AG09319 (cell line): Measurements from ENCODE around the gene PCDH15.
"Not testable (repeated sequence)": the region's sequence is repeated elsewhere in the genome, so short reads cannot be mapped to it uniquely, and the experiment has no call there.

Experiments
- DNase-seq: peaks from one replicate; pipeline ENCODE4 v3.0.0-alpha.2; 2010; ENCODE audit warnings: low read depth; ENCODE audit errors: extremely low read depth
- TF ChIP-seq, protein P1 (sequence below): IDR thresholded peaks from 2 replicates; pipeline ENCODE4 v1.5.1; 2011; ENCODE audit warnings: low read depth, mild to moderate bottlenecking, inconsistent platforms, low read length, moderate library complexity

The PCDH15 gene

DNA sequence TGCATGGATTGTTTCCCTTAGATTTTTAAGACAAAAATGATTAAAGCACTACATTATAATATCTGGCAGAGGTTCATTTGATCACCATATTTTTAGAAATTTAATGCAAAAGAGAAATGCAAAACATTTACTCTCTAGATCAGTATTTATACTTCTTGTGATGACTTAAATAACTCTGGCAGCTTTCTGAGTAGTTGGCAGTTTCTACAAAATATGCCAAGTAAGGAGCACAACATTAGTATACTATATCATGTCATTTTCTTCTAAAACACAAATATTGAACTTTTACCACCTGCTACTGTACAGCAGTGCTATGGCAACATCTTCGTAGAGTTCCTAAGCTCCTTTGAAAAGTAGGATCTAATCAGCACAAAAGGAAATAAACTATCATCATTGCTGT lies 275.2 kb downstream of the PCDH15 start:
- DNase-seq, result no peak
- TF ChIP-seq, protein P1, sequence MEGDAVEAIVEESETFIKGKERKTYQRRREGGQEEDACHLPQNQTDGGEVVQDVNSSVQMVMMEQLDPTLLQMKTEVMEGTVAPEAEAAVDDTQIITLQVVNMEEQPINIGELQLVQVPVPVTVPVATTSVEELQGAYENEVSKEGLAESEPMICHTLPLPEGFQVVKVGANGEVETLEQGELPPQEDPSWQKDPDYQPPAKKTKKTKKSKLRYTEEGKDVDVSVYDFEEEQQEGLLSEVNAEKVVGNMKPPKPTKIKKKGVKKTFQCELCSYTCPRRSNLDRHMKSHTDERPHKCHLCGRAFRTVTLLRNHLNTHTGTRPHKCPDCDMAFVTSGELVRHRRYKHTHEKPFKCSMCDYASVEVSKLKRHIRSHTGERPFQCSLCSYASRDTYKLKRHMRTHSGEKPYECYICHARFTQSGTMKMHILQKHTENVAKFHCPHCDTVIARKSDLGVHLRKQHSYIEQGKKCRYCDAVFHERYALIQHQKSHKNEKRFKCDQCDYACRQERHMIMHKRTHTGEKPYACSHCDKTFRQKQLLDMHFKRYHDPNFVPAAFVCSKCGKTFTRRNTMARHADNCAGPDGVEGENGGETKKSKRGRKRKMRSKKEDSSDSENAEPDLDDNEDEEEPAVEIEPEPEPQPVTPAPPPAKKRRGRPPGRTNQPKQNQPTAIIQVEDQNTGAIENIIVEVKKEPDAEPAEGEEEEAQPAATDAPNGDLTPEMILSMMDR, result no peak

DNA sequence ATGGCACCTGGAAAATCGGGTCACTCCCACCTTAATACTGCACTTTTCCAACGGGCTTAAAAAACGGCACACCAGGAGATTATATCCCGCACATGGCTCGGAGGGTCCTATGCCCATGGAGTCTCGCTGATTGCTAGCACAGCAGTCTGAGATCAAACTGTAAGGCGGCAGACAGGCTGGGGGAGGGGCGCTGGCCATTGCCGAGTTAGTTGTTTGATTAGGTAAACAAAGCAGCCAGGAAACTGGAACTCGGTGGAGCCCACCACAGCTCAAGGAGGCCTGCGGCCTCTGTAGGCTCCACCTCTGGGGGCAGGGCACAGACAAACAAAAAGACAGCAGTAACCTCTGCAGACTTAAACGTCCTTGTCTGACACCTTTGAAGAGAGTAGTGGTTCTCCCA lies 285.8 kb downstream of the PCDH15 start:
- not testable (repeated sequence) for DNase-seq

DNA sequence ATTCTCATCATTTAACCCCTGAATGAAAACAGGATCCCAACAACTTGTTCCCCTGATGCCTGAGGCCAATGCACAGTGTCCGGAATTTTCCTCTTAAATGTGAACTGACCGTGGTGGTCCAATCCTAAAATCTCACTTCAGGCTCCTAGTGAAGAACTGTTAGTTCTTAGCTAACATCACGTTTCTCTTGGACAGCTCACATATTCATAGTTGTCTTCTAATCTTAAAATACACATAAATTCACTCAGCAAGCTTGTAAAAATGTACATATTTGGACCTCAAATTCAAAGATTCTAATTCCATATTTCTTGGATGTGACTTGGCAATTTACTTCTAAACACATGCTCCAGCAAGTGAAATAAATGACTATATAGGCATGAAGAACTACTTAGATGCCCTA lies 297.2 kb downstream of the PCDH15 start:
- TF ChIP-seq, protein P1, result no peak
- no peak for DNase-seq

DNA sequence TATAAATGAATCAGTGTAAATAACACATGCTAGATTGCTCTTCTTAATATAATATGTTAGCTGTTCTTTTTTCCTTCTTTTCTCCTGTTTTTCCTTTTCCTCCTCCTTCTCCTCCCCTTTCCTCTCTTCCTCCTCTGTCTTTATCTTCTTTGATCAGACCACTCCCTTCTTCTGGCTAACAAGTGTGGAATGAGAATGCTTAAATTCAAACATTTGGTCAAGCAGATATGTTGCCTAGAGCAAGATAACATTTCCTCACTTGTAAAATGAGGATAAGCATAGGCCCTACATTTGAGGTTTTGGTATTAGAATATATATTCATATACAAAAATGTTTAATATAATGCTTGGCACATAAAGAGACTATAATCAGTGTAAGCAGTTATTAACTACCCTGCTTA lies 299.1 kb downstream of the PCDH15 start:
- TF ChIP-seq, protein P1, result no peak
- no peak for DNase-seq

DNA sequence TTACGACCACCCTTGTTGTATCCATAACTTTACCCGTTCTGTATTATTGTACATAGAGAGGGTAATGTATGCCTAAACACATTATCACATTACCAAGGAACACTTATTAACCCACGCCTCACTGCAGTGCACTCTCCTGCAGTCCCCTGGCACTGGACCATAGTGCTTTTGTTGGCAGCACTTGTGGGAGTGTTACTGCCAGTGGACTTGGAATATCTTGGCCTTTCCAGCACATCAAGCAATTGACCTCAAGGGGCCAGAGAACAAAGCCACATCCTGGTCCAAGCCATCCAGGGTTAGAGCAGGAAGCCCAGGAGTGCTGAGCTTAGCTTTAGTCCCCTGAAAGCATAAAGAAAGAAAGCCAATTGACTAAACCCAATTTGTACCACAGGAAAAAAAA lies 304.2 kb downstream of the PCDH15 start:
- DNase-seq, result no peak
- TF ChIP-seq, protein P1, result no peak

DNA sequence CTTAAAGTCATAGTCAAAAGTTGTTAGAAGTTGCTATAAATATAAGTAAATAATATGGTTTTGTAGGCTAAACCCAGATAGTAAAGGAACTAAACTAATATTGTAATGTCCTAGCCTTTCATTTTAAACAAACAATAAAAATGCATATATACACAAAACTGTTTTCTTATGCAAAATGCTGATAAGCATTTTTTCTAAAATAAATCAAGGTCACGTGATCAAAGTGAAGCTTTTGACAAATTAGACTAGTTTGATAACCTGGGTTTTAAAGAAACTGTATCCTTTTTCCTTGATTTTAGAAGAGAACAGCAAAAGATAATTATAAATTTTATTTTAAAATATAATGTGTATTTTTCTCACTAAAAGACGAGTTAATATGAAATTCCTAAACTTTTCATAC lies 313.3 kb downstream of the PCDH15 start:
- TF ChIP-seq, protein P1, result no peak
- no peak for DNase-seq

DNA sequence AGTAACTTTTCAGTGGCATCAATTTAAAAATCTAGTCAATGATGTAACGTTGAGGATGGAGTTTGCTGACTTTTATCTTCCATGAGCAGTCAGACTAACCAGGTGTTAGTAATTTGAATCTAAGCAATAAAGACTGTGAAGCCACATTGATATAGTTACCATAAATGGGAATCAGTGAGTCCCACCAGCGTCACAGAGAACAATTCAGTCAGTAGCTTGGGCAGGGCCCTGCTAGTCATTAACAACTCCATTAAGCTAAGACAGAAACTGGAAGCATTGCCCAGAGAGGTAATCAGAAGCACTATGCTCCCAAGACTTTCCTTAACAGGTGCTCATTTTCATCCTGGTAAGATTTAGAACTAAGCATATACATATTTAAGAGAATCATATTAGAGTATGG lies 315.1 kb downstream of the PCDH15 start:
- no peak for DNase-seq
- TF ChIP-seq, protein P1, result no peak

DNA sequence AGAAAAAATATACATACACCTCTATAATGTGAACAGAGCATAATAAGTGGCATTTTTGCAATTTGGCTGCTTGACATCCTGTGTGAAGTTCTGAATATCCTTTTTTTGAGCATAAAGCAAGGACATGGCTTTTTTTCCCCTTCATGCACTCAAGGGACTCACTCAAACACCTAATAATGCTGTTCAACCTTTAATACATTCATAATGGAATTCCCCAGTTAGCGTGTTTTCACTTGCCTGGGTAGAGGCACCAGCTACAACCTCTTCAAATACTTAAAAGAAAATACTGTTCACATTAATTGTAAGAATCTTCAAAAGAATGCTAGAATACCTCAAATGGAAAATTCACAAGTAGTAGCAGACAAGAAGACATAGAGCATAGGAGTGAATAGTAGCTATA lies 316.8 kb downstream of the PCDH15 start:
- DNase-seq, result no peak
- TF ChIP-seq, protein P1, result no peak
